NCI-H774 (cell line): ENCODE data around the gene PALM2AKAP2.

ENCODE experiments used
- DNase-seq: peaks from one replicate; lab custom pipeline; 2025; lab: John Stamatoyannopoulos, UW

The PALM2AKAP2 gene

GRCh38 chr9:109771796-109772531 is 8.0 kb upstream of the PALM2AKAP2 start:
- DNase-seq, result no peak

- DNase-seq, result no peak
Measured at GRCh38 chr9:109775516-109775915, 4.5 kb upstream of the PALM2AKAP2 start.

GRCh38 chr9:109776391-109776790 is 3.6 kb upstream of the PALM2AKAP2 start:
- no peak for DNase-seq

- no peak for DNase-seq
Measured at GRCh38 chr9:109780453-109781033, 545 bp downstream of the PALM2AKAP2 start.

- no peak for DNase-seq
Measured at GRCh38 chr9:109781086-109781485, 1.1 kb downstream of the PALM2AKAP2 start.

GRCh38 chr9:109781541-109782197 is 1.7 kb downstream of the PALM2AKAP2 start:
- DNase-seq, result no peak

GRCh38 chr9:109787735-109788134 is 7.7 kb downstream of the PALM2AKAP2 start:
- no peak for DNase-seq

- no peak for DNase-seq
Measured at GRCh38 chr9:109789556-109789955, 9.6 kb downstream of the PALM2AKAP2 start.

- no peak for DNase-seq
Measured at GRCh38 chr9:109789971-109790370, 10.0 kb downstream of the PALM2AKAP2 start.

GRCh38 chr9:109791003-109791677 is 11.1 kb downstream of the PALM2AKAP2 start:
- DNase-seq, result no peak

- no peak for DNase-seq
Measured at GRCh38 chr9:109791747-109792146, 11.7 kb downstream of the PALM2AKAP2 start.

- DNase-seq, result no peak
Measured at GRCh38 chr9:109792951-109793546, 13.1 kb downstream of the PALM2AKAP2 start.

- no peak for DNase-seq
Measured at GRCh38 chr9:109793921-109794320, 13.9 kb downstream of the PALM2AKAP2 start.

- no peak for DNase-seq
Measured at GRCh38 chr9:109794361-109795012, 14.5 kb downstream of the PALM2AKAP2 start.

- DNase-seq, result no peak
Measured at GRCh38 chr9:109795613-109796012, 15.6 kb downstream of the PALM2AKAP2 start.

- no peak for DNase-seq
Measured at GRCh38 chr9:109796078-109796477, 16.1 kb downstream of the PALM2AKAP2 start.

- no peak for DNase-seq
Measured at GRCh38 chr9:109797006-109797405, 17.0 kb downstream of the PALM2AKAP2 start.

GRCh38 chr9:109797509-109797908 is 17.5 kb downstream of the PALM2AKAP2 start:
- no peak for DNase-seq

GRCh38 chr9:109799141-109799540 is 19.1 kb downstream of the PALM2AKAP2 start:
- DNase-seq, result no peak

GRCh38 chr9:109799792-109800191 is 19.8 kb downstream of the PALM2AKAP2 start:
- no peak for DNase-seq

- no peak for DNase-seq
Measured at GRCh38 chr9:109801484-109801883, 21.5 kb downstream of the PALM2AKAP2 start.

GRCh38 chr9:109802491-109802890 is 22.5 kb downstream of the PALM2AKAP2 start:
- DNase-seq, result no peak
